Tibial nerve (tissue), 4 donors: ENCODE data around the gene MAX. TPM values are rescaled to one million over a fixed set of nuclear protein-coding genes. Genes with fewer than 3 reads are reported as not detected.

Experiments used
- DNase-seq, 2 donors: peaks; one replicate each; pipeline ENCODE4 v3.0.0-alpha.2; 2019; ENCODE audit warnings: low spot score in 2 of 2
- H3K27ac ChIP-seq, 4 donors: fragments of 200-600 bp; sonication (generic) in 3 of 4; one replicate each; pipeline ENCODE4 v1.5.1; 2017 to 2019; ENCODE audit warnings: mild to moderate bottlenecking in 1 of 4
- H3K27me3 ChIP-seq, 2 donors: fragments of 200-600 bp; sonication (generic) in 1 of 2; one replicate each; pipeline versions ENCODE4 v1.5.1 to v1.6.0; 2017 to 2019
- H3K36me3 ChIP-seq, 3 donors: fragments of 200-600 bp; sonication (generic); one replicate each; pipeline ENCODE4 v1.5.1; 2018 to 2019
- H3K4me1 ChIP-seq, 4 donors: fragments of 200-600 bp; sonication (generic) in 3 of 4; one replicate each; pipeline ENCODE4 v1.5.1; 2017 to 2019
- H3K4me3 ChIP-seq, 4 donors: fragments of 200-600 bp; sonication (generic) in 3 of 4; one replicate each; pipeline ENCODE4 v1.5.1; 2017 to 2019; ENCODE audit warnings: mild to moderate bottlenecking in 1 of 4, moderate library complexity in 1 of 4
- H3K9me3 ChIP-seq, 4 donors: fragments of 200-600 bp; sonication (generic) in 3 of 4; one replicate each; pipeline ENCODE4 v1.5.1; 2017 to 2019
- CTCF ChIP-seq, 5 experiments: fragments of 200-600 bp in 3 of 5; fragments of 450-650 bp in 2 of 5; sonication (generic) in 3 of 5; IDR thresholded peaks; one replicate each; pipeline ENCODE4 v1.5.1; 2016 to 2019; ENCODE audit warnings: antibody characterized with exemption in 5 of 5, mild to moderate bottlenecking in 3 of 5, moderate library complexity in 2 of 5
- EP300 ChIP-seq, 2 donors: sonication (generic); formaldehyde crosslinking; IDR thresholded peaks; one replicate each; pipeline ENCODE4 v1.6.1; 2017; ENCODE audit warnings: antibody characterized with exemption in 2 of 2, mild to moderate bottlenecking in 1 of 2
- POLR2A ChIP-seq, 2 donors: fragments of 450-650 bp; IDR thresholded peaks; one replicate each; pipeline ENCODE4 v1.6.1; 2017; ENCODE audit warnings: antibody characterized with exemption in 2 of 2, mild to moderate bottlenecking in 2 of 2, moderate library complexity in 2 of 2
- WGBS, 2 donors: methylation state at CpG; one replicate each; pipeline ENCODE4 v1.1.5; 2018; 5-methylcytosine and 5-hydroxymethylcytosine counted together
- total RNA-seq, 4 donors: library from RNA; depleted of rRNA; stranded (reverse); fragments of >200 nt; gene quantifications; one replicate each; pipeline ENCODE4 v1.1.0, GENCODE V29; 2016

Gene MAX
- total RNA-seq, 4 donors from 2014 or later = 49.4 to 70.4 (median 55.6) TPM

- H3K27ac ChIP-seq = no peak overlapping the region
- WGBS, 2 donors = 68 to 75% methylated on average over 6 of the region's 6 CpGs
- peaks cover 0 to 7% (median 0%) of the 10 kb centered on the region in 4 donors for H3K9me3 ChIP-seq
- DNase-seq = no peak
- H3K27me3 ChIP-seq = no peaks in the 10 kb centered on the region
- H3K4me1 ChIP-seq = peaks cover 0 to 50% (median 20%) of the 10 kb centered on the region in 4 donors
- no peak overlapping the region for H3K4me3 ChIP-seq
- H3K36me3 ChIP-seq = peaks cover 0 to 67% (median 15%) of the 10 kb centered on the region in 3 donors
- no peak for TF ChIP-seq CTCF (IDR thresholded peaks at IDR 0.05)
- no peak for TF ChIP-seq EP300 (IDR thresholded peaks at IDR 0.05)
- no peak for TF ChIP-seq POLR2A (IDR thresholded peaks at IDR 0.05)
Measured at GRCh38 chr14:65084554-65085505, 17.5 kb downstream of the MAX start.

GRCh38 chr14:65082930-65083329, 19.4 kb downstream of the MAX start:
- H3K27me3 ChIP-seq = no peaks in the 10 kb centered on the region
- peaks cover 0 to 7% (median 0%) of the 10 kb centered on the region in 4 donors for H3K9me3 ChIP-seq
- TF ChIP-seq CTCF (IDR thresholded peaks at IDR 0.05) = no peak
- no peak overlapping the region for H3K4me3 ChIP-seq
- WGBS, 2 donors = 50 to 51% methylated on average over 2 of the region's 2 CpGs
- H3K27ac ChIP-seq = peak overlapping the region in 1 of 4 donors; percentile 19
- no peak for DNase-seq
- H3K36me3 ChIP-seq = peaks cover 0 to 59% (median 8%) of the 10 kb centered on the region in 3 donors
- peaks cover 0 to 62% (median 20%) of the 10 kb centered on the region in 4 donors for H3K4me1 ChIP-seq

DNA sequence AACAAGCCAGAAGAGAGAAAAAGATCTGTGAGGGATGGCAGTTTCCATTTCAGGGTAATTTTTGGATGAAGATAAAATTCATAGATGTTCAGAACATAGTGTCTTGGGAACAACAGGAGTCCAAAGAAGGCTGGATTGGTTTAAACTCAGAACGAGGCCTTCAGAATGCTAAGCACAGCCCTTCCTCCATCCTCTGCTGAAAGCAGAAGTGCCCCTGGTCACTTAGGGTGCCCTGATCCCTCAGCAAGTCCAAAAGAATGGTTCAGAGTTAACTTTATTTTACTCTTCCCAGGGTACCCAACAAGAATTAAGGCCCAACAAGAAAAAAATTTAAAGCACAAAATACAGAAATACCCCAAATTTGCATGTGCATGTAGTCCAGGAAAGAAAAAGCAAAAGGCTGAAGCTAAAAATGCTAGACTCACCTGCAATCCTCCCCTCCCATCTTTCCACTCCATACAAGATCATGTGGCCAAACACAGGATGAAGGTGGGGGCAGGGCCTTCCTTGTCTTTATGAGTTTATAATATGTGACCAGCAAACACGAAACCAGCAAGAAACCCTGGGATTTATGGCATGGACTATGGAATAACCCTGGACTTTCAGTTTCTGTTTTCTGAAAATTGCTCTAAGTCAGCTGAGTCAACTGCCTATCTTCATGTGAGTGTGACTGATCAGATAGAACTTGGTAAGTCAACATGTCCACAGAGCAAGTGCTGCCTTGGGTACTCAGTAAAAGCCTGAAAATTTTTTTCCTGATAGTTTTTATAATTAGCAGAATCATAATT, 21.2 kb downstream of the MAX start:
- Histone ChIP-seq H3K27ac (peak overlapping the region in 3 of 4 donors; percentile 38 to 67 (median 43)), H3K4me3 (no peak overlapping the region), H3K27me3 (no peaks in the 10 kb centered on the region), H3K9me3 (no peaks in the 10 kb centered on the region), H3K36me3 (peaks cover 0 to 59% (median 0%) of the 10 kb centered on the region in 3 donors), H3K4me1 (peaks cover 0 to 62% (median 20%) of the 10 kb centered on the region in 4 donors)
- TF ChIP-seq CTCF (IDR thresholded peaks at IDR 0.05) = no peak
- TF ChIP-seq POLR2A (IDR thresholded peaks at IDR 0.05) = no peak
- TF ChIP-seq EP300 (IDR thresholded peaks at IDR 0.05) = no peak
- no peak for DNase-seq
- WGBS, 2 donors = 46 to 51% methylated on average over 2 of the region's 2 CpGs

DNA sequence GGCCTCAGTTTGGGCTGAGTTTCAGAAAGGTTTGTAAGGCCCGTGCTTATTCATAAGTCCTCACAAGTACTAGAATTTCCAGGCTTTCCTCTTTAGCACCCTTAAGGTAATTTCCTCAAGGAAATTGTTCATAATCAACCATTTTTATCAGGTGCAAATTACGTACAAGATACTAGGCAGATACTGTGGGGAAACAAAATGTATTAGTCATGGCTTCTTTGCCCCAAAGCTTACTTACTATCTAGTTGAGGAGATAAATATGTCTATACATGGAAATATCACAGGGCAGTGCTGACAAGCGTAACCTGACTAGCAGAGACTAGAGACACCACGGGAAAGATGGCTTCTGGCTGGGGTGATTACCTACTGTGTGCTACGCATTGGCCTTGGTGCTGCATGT, 22.5 kb downstream of the MAX start:
- 92% methylated on average over 5 of the region's 5 CpGs for WGBS, 2 donors
- TF ChIP-seq POLR2A (IDR thresholded peaks at IDR 0.05) = no peak
- TF ChIP-seq CTCF (IDR thresholded peaks at IDR 0.05) = no peak
- no peak for TF ChIP-seq EP300 (IDR thresholded peaks at IDR 0.05)
- H3K4me3 ChIP-seq = no peak overlapping the region
- no peaks in the 10 kb centered on the region for H3K9me3 ChIP-seq
- peaks cover 0 to 62% (median 0%) of the 10 kb centered on the region in 3 donors for H3K36me3 ChIP-seq
- no peak overlapping the region for H3K27ac ChIP-seq
- H3K27me3 ChIP-seq = no peaks in the 10 kb centered on the region
- DNase-seq = no peak
- peaks cover 0 to 70% (median 21%) of the 10 kb centered on the region in 4 donors for H3K4me1 ChIP-seq
